ENCODE results near the gene CEP152. TPM values are rescaled to one million over a fixed set of nuclear protein-coding genes. Genes with fewer than 3 reads are reported as not detected.

Gene CEP152
- total RNA-seq, 2 donors from 2014 or later = 12.3 to 19.1 TPM

GRCh38 chr15:48712546-48712945 lies 98.3 kb downstream of the CEP152 start:
- Histone ChIP-seq H3K36me3 (ENCODE audit: control insufficient read depth, insufficient read depth, low read length) (no peaks in the 10 kb centered on the region), H3K27me3 (ENCODE audit: control insufficient read depth, insufficient read depth, low read length, poor library complexity, severe bottlenecking) (no peaks in the 10 kb centered on the region), H3K27ac (ENCODE audit: low read depth, low read length) (no peak overlapping the region), H3K9ac (ENCODE audit: extremely low read depth, low read length, poor library complexity, severe bottlenecking) (no peak overlapping the region), H3K4me1 (ENCODE audit: control insufficient read depth, insufficient read depth, low read length) (no peaks in the 10 kb centered on the region), H3K4me3 (ENCODE audit: low read length) (no peak overlapping the region), H3K9me3 (ENCODE audit: control insufficient read depth, low read length) (peaks cover 17% of the 10 kb centered on the region)
- Mint-ChIP-seq H3K4me3 (no peak overlapping the region), H3K27me3 (ENCODE audit: insufficient read depth) (peaks cover 4% of the 10 kb centered on the region), H3K27ac (no peak overlapping the region), H3K4me1 (peaks cover 14% of the 10 kb centered on the region), H3K9me3 (peaks cover 11% of the 10 kb centered on the region), H3K36me3 (ENCODE audit: low read depth) (peaks cover 2% of the 10 kb centered on the region)
- DNase-seq = no peak
- TF ChIP-seq CTCF (conservative IDR thresholded peaks at IDR 0.05) = no peak
- 93 to 100% methylated on average over 2 to 3 of the region's 3 CpGs for WGBS, 2 experiments (ENCODE audit: insufficient coverage in 1 of 2, insufficient read length in 1 of 2)

- Histone ChIP-seq H3K4me3 (ENCODE audit: low read length) (no peak overlapping the region), H3K27me3 (ENCODE audit: control insufficient read depth, insufficient read depth, low read length, poor library complexity, severe bottlenecking) (no peaks in the 10 kb centered on the region), H3K36me3 (ENCODE audit: control insufficient read depth, insufficient read depth, low read length) (no peaks in the 10 kb centered on the region), H3K9me3 (ENCODE audit: control insufficient read depth, low read length) (peaks cover 15% of the 10 kb centered on the region), H3K9ac (ENCODE audit: extremely low read depth, low read length, poor library complexity, severe bottlenecking) (no peak overlapping the region), H3K4me1 (ENCODE audit: control insufficient read depth, insufficient read depth, low read length) (no peaks in the 10 kb centered on the region), H3K27ac (ENCODE audit: low read depth, low read length) (no peak overlapping the region)
- Mint-ChIP-seq H3K4me3 (no peak overlapping the region), H3K27ac (no peak overlapping the region), H3K9me3 (peaks cover 16% of the 10 kb centered on the region), H3K27me3 (ENCODE audit: insufficient read depth) (peaks cover 5% of the 10 kb centered on the region), H3K36me3 (ENCODE audit: low read depth) (no peaks in the 10 kb centered on the region), H3K4me1 (peaks cover 14% of the 10 kb centered on the region)
- no peak for TF ChIP-seq CTCF (conservative IDR thresholded peaks at IDR 0.05)
- peak; percentile 64 for DNase-seq
- 52 to 67% methylated on average over 1 to 4 of the region's 4 CpGs for WGBS, 2 experiments (ENCODE audit: insufficient coverage in 1 of 2, insufficient read length in 1 of 2)
These were observed 99.8 kb downstream of the CEP152 start for GRCh38 chr15:48710952-48711495.

GRCh38 chr15:48708641-48709040 lies 102.2 kb downstream of the CEP152 start:
- Histone ChIP-seq H3K27me3 (ENCODE audit: control insufficient read depth, insufficient read depth, low read length, poor library complexity, severe bottlenecking) (no peaks in the 10 kb centered on the region), H3K27ac (ENCODE audit: low read depth, low read length) (no peak overlapping the region), H3K4me1 (ENCODE audit: control insufficient read depth, insufficient read depth, low read length) (no peaks in the 10 kb centered on the region), H3K9me3 (ENCODE audit: control insufficient read depth, low read length) (peaks cover 21% of the 10 kb centered on the region), H3K36me3 (ENCODE audit: control insufficient read depth, insufficient read depth, low read length) (no peaks in the 10 kb centered on the region), H3K9ac (ENCODE audit: extremely low read depth, low read length, poor library complexity, severe bottlenecking) (no peak overlapping the region), H3K4me3 (ENCODE audit: low read length) (no peak overlapping the region)
- TF ChIP-seq CTCF (conservative IDR thresholded peaks at IDR 0.05) = no peak
- Mint-ChIP-seq H3K27ac (no peak overlapping the region), H3K9me3 (peaks cover 23% of the 10 kb centered on the region), H3K27me3 (ENCODE audit: insufficient read depth) (peaks cover 6% of the 10 kb centered on the region), H3K4me3 (no peak overlapping the region), H3K4me1 (peaks cover 14% of the 10 kb centered on the region), H3K36me3 (ENCODE audit: low read depth) (no peaks in the 10 kb centered on the region)
- WGBS, 2 experiments (ENCODE audit: insufficient coverage in 1 of 2, insufficient read length in 1 of 2) = 100% methylated on average over 1 of the region's 1 CpG; no CpG with 5 or more reads in 1 of the 2 experiments
- no peak for DNase-seq

Measured in endodermal cell (in vitro differentiated cells).